HEK293 (cell line): ENCODE measurements around the gene TPGS2.

Experiments used
- BCL11B ChIP-seq: fragments of 450-650 bp; formaldehyde crosslinking; IDR thresholded peaks from 2 replicates; pipeline ENCODE4 v1.5.1; 2016; ENCODE audit warnings: low read depth, missing biosample characterization, missing genetic modification characterization
- EGR2 ChIP-seq: fragments of 450-650 bp; formaldehyde crosslinking; IDR thresholded peaks from 2 replicates; pipeline ENCODE4 v1.5.1; 2016; ENCODE audit warnings: low read depth, missing biosample characterization, missing genetic modification characterization
- FEZF1 ChIP-seq: fragments of 450-650 bp; formaldehyde crosslinking; IDR thresholded peaks from 2 replicates; pipeline ENCODE4 v1.5.1; 2016; ENCODE audit warnings: missing biosample characterization, missing genetic modification characterization
- GFI1B ChIP-seq: fragments of 450-650 bp; formaldehyde crosslinking; IDR thresholded peaks from 2 replicates; pipeline ENCODE4 v1.5.1; 2016; ENCODE audit warnings: missing biosample characterization, missing genetic modification characterization
- HOXC10 ChIP-seq: sonication (generic); formaldehyde crosslinking; IDR thresholded peaks from 2 replicates; pipeline ENCODE4 v1.8.1; 2023; ENCODE audit warnings: mild to moderate bottlenecking, missing genetic modification reagents
- YY2 ChIP-seq: fragments of 450-650 bp; formaldehyde crosslinking; IDR thresholded peaks from 2 replicates; pipeline ENCODE4 v1.5.1; 2016; ENCODE audit warnings: missing biosample characterization, missing genetic modification characterization
- ZNF112 ChIP-seq: fragments of 450-650 bp; formaldehyde crosslinking; IDR thresholded peaks from 2 replicates; pipeline ENCODE4 v1.5.0; 2017; ENCODE audit warnings: missing biosample characterization, missing genetic modification characterization
- ZNF146 ChIP-seq: fragments of 450-650 bp; formaldehyde crosslinking; IDR thresholded peaks from 2 replicates; pipeline ENCODE4 v1.5.1; 2016; ENCODE audit warnings: missing biosample characterization, missing genetic modification characterization
- ZNF175 ChIP-seq: fragments of 450-650 bp; formaldehyde crosslinking; IDR thresholded peaks from 2 replicates; pipeline ENCODE4 v1.5.1; 2016; ENCODE audit warnings: missing biosample characterization, missing genetic modification characterization
- ZNF184 ChIP-seq: fragments of 450-650 bp; IDR thresholded peaks from 2 replicates; pipeline ENCODE4 v1.5.1; 2018; ENCODE audit warnings: missing biosample characterization, mild to moderate bottlenecking, missing genetic modification characterization
- ZNF23 ChIP-seq: fragments of 450-650 bp; formaldehyde crosslinking; IDR thresholded peaks from 2 replicates; pipeline ENCODE4 v1.5.1; 2016; ENCODE audit warnings: missing biosample characterization, missing genetic modification characterization, borderline replicate concordance
- ZNF274 ChIP-seq, 2 experiments: fragments of 200-500 bp in 1 of 2; fragments of 450-650 bp in 1 of 2; sonication (Bioruptor generic) in 1 of 2; formaldehyde crosslinking in 1 of 2; IDR thresholded peaks; 2 replicates each; pipeline versions ENCODE4 v1.5.1 to v1.6.1; 2014 to 2016; ENCODE audit warnings: borderline replicate concordance in 1 of 2, inconsistent platforms in 1 of 2, low read length in 1 of 2, missing biosample characterization in 1 of 2, missing genetic modification characterization in 1 of 2
- ZNF473 ChIP-seq: fragments of 450-650 bp; formaldehyde crosslinking; IDR thresholded peaks from 2 replicates; pipeline ENCODE4 v1.5.1; 2017; ENCODE audit warnings: missing biosample characterization, missing genetic modification characterization
- ZNF623 ChIP-seq: fragments of 450-650 bp; formaldehyde crosslinking; IDR thresholded peaks from 2 replicates; pipeline ENCODE4 v1.5.1; 2016; ENCODE audit warnings: missing biosample characterization, missing genetic modification characterization
- ZNF629 ChIP-seq: fragments of 450-650 bp; formaldehyde crosslinking; IDR thresholded peaks from 2 replicates; pipeline ENCODE4 v1.5.1; 2017; ENCODE audit warnings: missing biosample characterization, missing genetic modification characterization
- ZNF654 ChIP-seq: fragments of 450-650 bp; formaldehyde crosslinking; IDR thresholded peaks from 2 replicates; pipeline ENCODE4 v1.5.1; 2016; ENCODE audit warnings: low read depth, missing biosample characterization, missing genetic modification characterization
- ZNF670 ChIP-seq: fragments of 450-650 bp; formaldehyde crosslinking; IDR thresholded peaks from 2 replicates; pipeline ENCODE4 v1.5.1; 2016; ENCODE audit warnings: missing biosample characterization, missing genetic modification characterization, low read depth
- TF ChIP-seq, protein P1 (sequence below): fragments of 450-650 bp; formaldehyde crosslinking; IDR thresholded peaks from 2 replicates; pipeline ENCODE4 v1.5.1; 2016; ENCODE audit warnings: missing biosample characterization, missing genetic modification characterization, borderline replicate concordance
- TF ChIP-seq, protein P2 (sequence below): fragments of 450-650 bp; formaldehyde crosslinking; IDR thresholded peaks from 2 replicates; pipeline ENCODE4 v1.5.1; 2016; ENCODE audit warnings: missing biosample characterization, missing genetic modification characterization, low read depth
- TF ChIP-seq, protein P3 (sequence below): fragments of 450-650 bp; formaldehyde crosslinking; IDR thresholded peaks from 2 replicates; pipeline ENCODE4; 2016; ENCODE audit warnings: missing biosample characterization, missing genetic modification characterization
- TF ChIP-seq, protein P4 (sequence below): fragments of 450-650 bp; formaldehyde crosslinking; IDR thresholded peaks from 2 replicates; pipeline ENCODE4 v1.5.1; 2016; ENCODE audit warnings: missing biosample characterization, missing genetic modification characterization
- TF ChIP-seq, protein P5 (sequence below): fragments of 450-650 bp; formaldehyde crosslinking; IDR thresholded peaks from 2 replicates; pipeline ENCODE4 v1.5.1; 2016; ENCODE audit warnings: missing biosample characterization, missing genetic modification characterization
- TF ChIP-seq, protein P6 (sequence below): fragments of 450-650 bp; formaldehyde crosslinking; IDR thresholded peaks from 2 replicates; pipeline ENCODE4 v1.5.1; 2017; ENCODE audit warnings: missing biosample characterization, missing genetic modification characterization

Gene TPGS2

DNA sequence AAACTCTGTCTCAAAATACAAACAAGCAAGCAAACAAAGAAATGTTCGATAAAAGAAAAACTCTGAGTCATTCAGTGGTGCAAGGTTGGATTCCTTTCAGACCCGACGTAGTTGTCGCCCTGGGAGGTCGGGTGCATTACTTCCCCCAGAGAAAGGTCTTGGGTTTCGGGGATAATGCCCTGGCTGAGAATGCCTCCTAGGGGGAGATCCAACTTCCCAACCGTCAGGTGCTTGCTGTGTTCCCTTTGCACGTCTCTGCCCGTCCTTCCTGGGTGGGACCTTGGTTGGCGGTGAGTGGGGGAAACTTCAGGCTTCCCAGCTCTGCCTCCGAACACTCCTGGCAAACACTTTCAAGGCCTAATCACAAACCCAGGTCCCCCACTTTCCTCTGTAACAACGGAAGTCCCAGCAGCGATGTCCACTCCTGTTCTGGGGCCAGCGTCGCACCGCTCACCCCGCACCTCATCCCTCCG is 609 bp downstream of the TPGS2 start (continued):
- TF ChIP-seq, protein P1, sequence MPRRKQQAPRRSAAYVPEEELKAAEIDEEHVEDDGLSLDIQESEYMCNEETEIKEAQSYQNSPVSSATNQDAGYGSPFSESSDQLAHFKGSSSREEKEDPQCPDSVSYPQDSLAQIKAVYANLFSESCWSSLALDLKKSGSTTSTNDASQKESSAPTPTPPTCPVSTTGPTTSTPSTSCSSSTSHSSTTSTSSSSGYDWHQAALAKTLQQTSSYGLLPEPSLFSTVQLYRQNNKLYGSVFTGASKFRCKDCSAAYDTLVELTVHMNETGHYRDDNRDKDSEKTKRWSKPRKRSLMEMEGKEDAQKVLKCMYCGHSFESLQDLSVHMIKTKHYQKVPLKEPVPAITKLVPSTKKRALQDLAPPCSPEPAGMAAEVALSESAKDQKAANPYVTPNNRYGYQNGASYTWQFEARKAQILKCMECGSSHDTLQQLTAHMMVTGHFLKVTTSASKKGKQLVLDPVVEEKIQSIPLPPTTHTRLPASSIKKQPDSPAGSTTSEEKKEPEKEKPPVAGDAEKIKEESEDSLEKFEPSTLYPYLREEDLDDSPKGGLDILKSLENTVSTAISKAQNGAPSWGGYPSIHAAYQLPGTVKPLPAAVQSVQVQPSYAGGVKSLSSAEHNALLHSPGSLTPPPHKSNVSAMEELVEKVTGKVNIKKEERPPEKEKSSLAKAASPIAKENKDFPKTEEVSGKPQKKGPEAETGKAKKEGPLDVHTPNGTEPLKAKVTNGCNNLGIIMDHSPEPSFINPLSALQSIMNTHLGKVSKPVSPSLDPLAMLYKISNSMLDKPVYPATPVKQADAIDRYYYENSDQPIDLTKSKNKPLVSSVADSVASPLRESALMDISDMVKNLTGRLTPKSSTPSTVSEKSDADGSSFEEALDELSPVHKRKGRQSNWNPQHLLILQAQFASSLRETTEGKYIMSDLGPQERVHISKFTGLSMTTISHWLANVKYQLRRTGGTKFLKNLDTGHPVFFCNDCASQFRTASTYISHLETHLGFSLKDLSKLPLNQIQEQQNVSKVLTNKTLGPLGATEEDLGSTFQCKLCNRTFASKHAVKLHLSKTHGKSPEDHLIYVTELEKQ (tag by site-specific recombination), result no peak
- TF ChIP-seq ZNF146 (no peak), ZNF175 (tag by site-specific recombination) (no peak), ZNF670 (tag by site-specific recombination) (no peak), ZNF629 (no peak), ZNF654 (tag by site-specific recombination) (no peak), FEZF1 (tag by site-specific recombination) (0 out of 2 replicates have a peak, but pooled peaks have one; percentile 18), ZNF623 (tag by site-specific recombination) (no peak), ZNF473 (tag by site-specific recombination) (no peak), EGR2 (tag by site-specific recombination) (no peak), ZNF112 (no peak), ZNF184 (tag by site-specific recombination) (no peak), GFI1B (no peak), ZNF274 (IDR thresholded peaks at IDR 0.05; ENCODE audit: low read length) (no peak), ZNF274 (tag by site-specific recombination; IDR thresholded peaks at IDR 0.05; ENCODE audit: borderline replicate concordance) (no peak), YY2 (tag by site-specific recombination) (0 out of 2 replicates have a peak, but pooled peaks have one; percentile 21), BCL11B (tag by site-specific recombination) (no peak), ZNF23 (no peak), HOXC10 (no peak)
- TF ChIP-seq, protein P2, sequence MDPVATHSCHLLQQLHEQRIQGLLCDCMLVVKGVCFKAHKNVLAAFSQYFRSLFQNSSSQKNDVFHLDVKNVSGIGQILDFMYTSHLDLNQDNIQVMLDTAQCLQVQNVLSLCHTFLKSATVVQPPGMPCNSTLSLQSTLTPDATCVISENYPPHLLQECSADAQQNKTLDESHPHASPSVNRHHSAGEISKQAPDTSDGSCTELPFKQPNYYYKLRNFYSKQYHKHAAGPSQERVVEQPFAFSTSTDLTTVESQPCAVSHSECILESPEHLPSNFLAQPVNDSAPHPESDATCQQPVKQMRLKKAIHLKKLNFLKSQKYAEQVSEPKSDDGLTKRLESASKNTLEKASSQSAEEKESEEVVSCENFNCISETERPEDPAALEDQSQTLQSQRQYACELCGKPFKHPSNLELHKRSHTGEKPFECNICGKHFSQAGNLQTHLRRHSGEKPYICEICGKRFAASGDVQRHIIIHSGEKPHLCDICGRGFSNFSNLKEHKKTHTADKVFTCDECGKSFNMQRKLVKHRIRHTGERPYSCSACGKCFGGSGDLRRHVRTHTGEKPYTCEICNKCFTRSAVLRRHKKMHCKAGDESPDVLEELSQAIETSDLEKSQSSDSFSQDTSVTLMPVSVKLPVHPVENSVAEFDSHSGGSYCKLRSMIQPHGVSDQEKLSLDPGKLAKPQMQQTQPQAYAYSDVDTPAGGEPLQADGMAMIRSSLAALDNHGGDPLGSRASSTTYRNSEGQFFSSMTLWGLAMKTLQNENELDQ (tag by site-specific recombination), result no peak
- TF ChIP-seq, protein P3, sequence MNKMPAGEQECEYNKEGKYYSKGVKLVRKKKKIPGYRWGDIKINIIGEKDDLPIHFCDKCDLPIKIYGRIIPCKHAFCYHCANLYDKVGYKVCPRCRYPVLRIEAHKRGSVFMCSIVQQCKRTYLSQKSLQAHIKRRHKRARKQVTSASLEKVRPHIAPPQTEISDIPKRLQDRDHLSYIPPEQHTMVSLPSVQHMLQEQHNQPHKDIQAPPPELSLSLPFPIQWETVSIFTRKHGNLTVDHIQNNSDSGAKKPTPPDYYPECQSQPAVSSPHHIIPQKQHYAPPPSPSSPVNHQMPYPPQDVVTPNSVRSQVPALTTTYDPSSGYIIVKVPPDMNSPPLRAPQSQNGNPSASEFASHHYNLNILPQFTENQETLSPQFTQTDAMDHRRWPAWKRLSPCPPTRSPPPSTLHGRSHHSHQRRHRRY, result no peak
- TF ChIP-seq, protein P4, sequence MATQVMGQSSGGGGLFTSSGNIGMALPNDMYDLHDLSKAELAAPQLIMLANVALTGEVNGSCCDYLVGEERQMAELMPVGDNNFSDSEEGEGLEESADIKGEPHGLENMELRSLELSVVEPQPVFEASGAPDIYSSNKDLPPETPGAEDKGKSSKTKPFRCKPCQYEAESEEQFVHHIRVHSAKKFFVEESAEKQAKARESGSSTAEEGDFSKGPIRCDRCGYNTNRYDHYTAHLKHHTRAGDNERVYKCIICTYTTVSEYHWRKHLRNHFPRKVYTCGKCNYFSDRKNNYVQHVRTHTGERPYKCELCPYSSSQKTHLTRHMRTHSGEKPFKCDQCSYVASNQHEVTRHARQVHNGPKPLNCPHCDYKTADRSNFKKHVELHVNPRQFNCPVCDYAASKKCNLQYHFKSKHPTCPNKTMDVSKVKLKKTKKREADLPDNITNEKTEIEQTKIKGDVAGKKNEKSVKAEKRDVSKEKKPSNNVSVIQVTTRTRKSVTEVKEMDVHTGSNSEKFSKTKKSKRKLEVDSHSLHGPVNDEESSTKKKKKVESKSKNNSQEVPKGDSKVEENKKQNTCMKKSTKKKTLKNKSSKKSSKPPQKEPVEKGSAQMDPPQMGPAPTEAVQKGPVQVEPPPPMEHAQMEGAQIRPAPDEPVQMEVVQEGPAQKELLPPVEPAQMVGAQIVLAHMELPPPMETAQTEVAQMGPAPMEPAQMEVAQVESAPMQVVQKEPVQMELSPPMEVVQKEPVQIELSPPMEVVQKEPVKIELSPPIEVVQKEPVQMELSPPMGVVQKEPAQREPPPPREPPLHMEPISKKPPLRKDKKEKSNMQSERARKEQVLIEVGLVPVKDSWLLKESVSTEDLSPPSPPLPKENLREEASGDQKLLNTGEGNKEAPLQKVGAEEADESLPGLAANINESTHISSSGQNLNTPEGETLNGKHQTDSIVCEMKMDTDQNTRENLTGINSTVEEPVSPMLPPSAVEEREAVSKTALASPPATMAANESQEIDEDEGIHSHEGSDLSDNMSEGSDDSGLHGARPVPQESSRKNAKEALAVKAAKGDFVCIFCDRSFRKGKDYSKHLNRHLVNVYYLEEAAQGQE (tag by site-specific recombination), result no peak
- TF ChIP-seq, protein P5, sequence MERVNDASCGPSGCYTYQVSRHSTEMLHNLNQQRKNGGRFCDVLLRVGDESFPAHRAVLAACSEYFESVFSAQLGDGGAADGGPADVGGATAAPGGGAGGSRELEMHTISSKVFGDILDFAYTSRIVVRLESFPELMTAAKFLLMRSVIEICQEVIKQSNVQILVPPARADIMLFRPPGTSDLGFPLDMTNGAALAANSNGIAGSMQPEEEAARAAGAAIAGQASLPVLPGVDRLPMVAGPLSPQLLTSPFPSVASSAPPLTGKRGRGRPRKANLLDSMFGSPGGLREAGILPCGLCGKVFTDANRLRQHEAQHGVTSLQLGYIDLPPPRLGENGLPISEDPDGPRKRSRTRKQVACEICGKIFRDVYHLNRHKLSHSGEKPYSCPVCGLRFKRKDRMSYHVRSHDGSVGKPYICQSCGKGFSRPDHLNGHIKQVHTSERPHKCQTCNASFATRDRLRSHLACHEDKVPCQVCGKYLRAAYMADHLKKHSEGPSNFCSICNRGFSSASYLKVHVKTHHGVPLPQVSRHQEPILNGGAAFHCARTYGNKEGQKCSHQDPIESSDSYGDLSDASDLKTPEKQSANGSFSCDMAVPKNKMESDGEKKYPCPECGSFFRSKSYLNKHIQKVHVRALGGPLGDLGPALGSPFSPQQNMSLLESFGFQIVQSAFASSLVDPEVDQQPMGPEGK (tag by site-specific recombination), result no peak
- TF ChIP-seq, protein P6, sequence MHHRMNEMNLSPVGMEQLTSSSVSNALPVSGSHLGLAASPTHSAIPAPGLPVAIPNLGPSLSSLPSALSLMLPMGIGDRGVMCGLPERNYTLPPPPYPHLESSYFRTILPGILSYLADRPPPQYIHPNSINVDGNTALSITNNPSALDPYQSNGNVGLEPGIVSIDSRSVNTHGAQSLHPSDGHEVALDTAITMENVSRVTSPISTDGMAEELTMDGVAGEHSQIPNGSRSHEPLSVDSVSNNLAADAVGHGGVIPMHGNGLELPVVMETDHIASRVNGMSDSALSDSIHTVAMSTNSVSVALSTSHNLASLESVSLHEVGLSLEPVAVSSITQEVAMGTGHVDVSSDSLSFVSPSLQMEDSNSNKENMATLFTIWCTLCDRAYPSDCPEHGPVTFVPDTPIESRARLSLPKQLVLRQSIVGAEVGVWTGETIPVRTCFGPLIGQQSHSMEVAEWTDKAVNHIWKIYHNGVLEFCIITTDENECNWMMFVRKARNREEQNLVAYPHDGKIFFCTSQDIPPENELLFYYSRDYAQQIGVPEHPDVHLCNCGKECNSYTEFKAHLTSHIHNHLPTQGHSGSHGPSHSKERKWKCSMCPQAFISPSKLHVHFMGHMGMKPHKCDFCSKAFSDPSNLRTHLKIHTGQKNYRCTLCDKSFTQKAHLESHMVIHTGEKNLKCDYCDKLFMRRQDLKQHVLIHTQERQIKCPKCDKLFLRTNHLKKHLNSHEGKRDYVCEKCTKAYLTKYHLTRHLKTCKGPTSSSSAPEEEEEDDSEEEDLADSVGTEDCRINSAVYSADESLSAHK (tag by site-specific recombination), result no peak
